ENCODE results near the gene ACOT6.
"Not testable (repeated sequence)": the region's sequence is repeated elsewhere in the genome, so short reads cannot be mapped to it uniquely, and the experiment has no call there.

The ACOT6 gene

DNA sequence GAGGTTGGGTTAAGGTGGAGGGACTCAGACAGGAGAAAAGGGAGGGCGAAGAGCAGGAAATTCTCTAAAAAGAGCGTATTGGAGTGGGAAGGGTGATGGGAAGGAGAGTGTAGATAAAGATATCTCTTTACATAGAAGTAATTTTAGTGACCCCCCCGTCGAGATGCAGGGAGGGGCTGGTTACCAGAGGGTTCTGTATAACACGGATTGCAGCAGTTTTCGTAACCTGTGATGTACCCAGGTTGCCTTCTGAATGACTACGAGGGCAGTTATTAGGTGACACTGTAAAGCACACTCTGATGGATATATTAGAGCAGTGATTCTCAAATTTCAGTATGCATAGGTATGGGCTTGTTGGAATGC lies 32.9 kb downstream of the ACOT6 start:
- in situ Hi-C loops (cut with MboI; ENCODE audit: low sequenced_read_pairs), result no loop called here

GRCh38 chr14:73651005-73651404 lies 38.7 kb downstream of the ACOT6 start:
- in situ Hi-C loops (cut with MboI; ENCODE audit: low sequenced_read_pairs), result no loop called here

GRCh38 chr14:73655851-73656250 lies 43.5 kb downstream of the ACOT6 start:
- in situ Hi-C loops (cut with MboI; ENCODE audit: low sequenced_read_pairs), result no loop called here

DNA sequence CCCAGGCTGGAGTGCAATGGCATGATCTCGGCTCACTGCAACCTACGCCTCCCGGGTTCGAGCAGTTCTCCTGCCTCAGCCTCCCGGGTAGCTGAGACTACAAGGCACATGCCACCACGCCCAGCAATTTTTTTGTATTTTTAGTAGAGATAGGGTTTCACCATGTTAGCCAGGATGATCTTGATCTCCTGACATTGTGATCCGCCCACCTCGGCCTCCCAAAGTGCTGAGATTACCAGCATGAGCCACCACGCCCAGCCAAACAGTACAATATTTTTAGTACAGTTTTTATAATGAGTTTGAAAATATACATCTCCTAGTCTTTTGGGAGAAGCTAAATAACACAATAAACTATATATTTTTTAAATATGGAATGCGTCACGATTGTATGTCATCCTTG lies 46.9 kb downstream of the ACOT6 start:
- in situ Hi-C loops (cut with MboI; ENCODE audit: low sequenced_read_pairs), result not testable (repeated sequence)

- in situ Hi-C loops (cut with MboI; ENCODE audit: low sequenced_read_pairs), result no loop called here
These were observed 48.2 kb downstream of the ACOT6 start for GRCh38 chr14:73660511-73660910.

- in situ Hi-C loops (cut with MboI; ENCODE audit: low sequenced_read_pairs), result no loop called here
These were observed 49.6 kb downstream of the ACOT6 start for GRCh38 chr14:73661872-73662271.

DNA sequence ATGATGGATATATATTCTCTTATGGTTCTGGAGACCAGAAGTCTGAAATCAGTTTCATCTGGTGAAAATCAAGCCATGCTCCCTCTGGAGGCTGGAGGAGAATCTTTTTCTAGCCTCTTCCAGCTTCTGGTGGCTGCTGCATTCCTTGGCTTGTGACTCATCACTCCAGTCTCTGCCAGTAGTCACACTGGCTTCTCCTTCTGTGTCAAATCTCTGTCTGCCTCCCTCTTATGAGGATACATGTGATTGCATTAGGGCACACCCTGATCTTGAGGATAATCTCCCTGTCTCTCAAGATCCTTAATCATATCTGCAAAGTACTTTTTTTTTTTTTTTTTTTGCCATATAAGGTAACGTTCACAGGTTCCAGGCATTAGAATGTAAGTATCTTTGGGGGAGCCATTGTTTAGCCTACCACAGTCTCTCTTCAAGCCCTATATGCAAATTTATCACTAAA lies 50.2 kb downstream of the ACOT6 start:
- in situ Hi-C loops (cut with MboI; ENCODE audit: low sequenced_read_pairs), result no loop called here

DNA sequence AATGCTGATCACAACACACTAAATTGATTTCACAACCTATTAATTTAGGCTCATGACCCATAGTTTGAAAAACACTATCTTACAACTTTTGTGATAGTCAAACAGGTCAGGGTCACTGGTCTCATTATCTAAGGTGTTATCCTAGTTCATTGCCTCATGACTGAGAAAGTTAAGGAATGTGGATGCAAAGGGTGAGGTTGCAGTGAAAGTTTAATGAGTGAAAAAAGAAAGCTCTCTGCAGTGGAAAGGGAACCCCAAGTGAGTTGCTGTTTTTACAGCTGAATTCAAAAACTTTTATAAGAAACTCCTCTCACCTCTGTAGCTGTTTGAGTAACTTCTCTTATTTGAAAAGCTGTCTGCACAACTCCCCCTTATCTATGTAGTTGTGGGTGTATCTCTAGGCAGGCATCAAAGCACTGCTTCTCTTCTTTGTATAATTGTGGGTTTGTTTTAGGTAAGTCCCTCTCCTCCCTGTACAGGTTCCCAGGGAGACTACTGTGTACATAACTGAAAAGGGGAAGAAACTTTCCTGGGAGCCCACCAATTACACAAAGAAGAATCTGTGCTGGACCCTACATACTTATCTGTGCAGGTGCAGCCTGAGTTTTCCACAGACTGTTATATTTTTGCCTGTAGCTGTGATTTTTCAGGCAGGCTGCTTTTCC lies 51.4 kb downstream of the ACOT6 start:
- in situ Hi-C loops (cut with MboI; ENCODE audit: low sequenced_read_pairs), result no loop called here

DNA sequence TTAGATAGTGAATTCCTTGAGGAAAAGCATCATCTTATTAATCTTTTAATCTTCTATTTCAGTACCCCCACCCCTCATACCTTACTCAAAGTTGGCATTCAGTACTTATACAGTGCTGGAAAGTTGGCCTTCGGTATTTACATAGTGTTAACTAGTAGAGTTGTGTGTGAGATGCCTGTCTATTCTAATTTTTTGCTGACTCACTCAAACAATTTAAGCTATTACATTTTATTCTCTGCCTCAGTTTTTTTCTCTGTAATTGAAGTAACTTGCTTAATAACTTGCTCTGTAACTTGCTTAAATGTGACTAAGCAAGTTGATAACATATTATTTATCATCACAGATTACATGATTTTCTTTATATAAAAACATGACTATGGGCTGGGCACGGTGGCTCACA lies 52.8 kb downstream of the ACOT6 start:
- in situ Hi-C loops (cut with MboI; ENCODE audit: low sequenced_read_pairs), result no loop called here

GRCh38 chr14:73666583-73666982 lies 54.3 kb downstream of the ACOT6 start:
- in situ Hi-C loops (cut with MboI; ENCODE audit: low sequenced_read_pairs), result no loop called here

- in situ Hi-C loops (cut with MboI; ENCODE audit: low sequenced_read_pairs), result no loop called here
These were observed 55.5 kb downstream of the ACOT6 start for GRCh38 chr14:73667854-73668253.

Measured in HL-60/S4 treated with retinoic acid at 250 ng/mL for 4 days and 3 days (cell line).